AG09319 (cell line): ENCODE results near the gene REXO4.

Experiments used
- DNase-seq: peaks from one replicate; pipeline ENCODE4 v3.0.0-alpha.2; 2010; ENCODE audit warnings: low read depth; ENCODE audit errors: extremely low read depth
- TF ChIP-seq, protein P1 (sequence below): IDR thresholded peaks from 2 replicates; pipeline ENCODE4 v1.5.1; 2011; ENCODE audit warnings: low read depth, mild to moderate bottlenecking, inconsistent platforms, low read length, moderate library complexity

Gene REXO4

DNA sequence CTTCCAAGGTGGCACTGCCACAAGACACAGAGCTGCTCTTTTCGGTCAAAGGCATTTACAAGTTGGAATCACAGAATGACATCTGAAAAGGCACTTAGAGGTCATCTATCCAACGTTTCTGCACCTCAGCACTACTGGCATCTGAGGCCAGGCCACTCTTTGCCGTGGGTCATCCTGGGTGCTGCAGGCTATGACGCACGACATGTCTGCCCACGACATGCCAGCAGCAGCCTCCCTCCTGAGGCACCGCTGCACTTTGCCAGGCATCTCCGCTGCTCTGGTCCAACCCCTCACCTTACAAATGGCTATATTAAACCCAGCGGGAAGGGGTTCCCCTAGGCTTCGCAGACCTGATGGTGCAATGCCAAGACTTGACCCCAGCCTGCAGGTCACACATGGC is 50.0 kb downstream of the REXO4 start:
- no peak for DNase-seq
- TF ChIP-seq, protein P1, sequence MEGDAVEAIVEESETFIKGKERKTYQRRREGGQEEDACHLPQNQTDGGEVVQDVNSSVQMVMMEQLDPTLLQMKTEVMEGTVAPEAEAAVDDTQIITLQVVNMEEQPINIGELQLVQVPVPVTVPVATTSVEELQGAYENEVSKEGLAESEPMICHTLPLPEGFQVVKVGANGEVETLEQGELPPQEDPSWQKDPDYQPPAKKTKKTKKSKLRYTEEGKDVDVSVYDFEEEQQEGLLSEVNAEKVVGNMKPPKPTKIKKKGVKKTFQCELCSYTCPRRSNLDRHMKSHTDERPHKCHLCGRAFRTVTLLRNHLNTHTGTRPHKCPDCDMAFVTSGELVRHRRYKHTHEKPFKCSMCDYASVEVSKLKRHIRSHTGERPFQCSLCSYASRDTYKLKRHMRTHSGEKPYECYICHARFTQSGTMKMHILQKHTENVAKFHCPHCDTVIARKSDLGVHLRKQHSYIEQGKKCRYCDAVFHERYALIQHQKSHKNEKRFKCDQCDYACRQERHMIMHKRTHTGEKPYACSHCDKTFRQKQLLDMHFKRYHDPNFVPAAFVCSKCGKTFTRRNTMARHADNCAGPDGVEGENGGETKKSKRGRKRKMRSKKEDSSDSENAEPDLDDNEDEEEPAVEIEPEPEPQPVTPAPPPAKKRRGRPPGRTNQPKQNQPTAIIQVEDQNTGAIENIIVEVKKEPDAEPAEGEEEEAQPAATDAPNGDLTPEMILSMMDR, result no peak

DNA sequence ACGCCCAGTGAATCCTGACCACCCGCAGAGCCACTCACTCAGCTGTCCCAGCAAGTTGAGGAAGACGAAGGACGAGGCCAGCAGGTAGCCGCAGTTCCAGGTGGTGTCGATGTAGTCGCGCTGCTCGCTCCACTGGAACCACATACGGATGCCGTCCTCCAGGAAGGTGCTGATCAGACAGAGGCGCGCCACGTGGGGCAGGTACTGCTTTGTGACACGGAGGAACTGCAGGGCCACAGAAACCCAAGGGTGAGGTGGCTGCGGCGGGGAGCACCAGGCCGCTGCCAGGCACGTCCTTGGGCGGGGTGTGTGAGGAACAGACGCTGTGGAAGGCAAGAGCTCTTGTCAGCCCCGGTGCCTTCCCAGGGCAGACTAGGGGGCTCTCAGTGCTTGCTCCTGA is 50.6 kb downstream of the REXO4 start:
- TF ChIP-seq, protein P1, result no peak
- no peak for DNase-seq

DNA sequence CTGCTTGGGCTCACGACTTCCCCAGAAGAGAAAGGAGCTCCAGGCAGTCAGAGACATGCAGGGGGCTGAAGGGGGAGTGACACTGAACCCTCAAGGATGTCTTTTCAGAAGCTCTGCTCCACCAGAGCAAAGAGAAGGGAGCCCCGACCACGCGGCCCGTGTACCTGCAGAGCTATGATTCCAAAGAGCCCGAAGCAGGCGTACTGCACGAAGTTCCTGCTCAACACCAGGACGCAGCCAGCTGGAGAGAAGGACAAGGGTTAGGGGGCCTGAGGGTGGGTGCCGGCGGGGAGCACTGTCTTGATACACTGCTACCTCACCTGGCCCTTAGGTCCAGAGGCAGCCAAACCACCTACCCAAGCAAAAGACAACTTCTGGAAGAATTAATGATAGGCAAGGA is 51.4 kb downstream of the REXO4 start:
- no peak for DNase-seq
- TF ChIP-seq, protein P1, result no peak

DNA sequence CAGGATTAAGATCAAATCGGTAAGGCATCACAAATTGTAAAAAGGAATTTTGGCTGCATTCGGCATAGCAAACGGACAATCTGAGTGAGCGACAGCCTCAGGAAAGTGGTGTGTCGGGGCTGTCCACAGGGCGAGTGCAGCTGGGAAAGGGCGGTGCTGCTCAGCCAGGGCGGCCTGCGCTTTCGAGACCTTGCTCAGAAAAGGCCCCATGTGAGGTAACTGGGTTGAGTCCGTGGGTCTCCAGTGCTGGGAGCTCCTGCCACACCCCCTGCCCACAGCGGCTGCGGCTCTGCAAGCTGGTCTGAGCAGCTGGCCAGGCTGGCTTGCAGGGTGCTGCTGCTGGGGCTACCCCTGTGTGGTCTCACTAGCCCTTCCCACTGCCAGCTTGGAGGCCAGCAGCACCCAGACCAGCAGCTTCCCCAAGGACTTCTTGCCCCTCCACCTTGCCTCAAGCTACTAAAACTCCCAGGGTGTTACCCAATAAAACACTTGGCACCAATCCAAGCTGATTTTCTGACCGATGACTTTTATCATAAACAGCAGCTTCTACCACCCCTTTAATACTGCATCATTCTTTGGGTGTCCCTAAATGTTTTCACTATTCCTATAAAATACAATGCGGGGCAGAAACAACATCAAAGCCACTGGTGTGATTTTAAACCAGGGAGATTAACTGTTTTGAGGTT is 55.3 kb downstream of the REXO4 start:
- DNase-seq, result no peak
- TF ChIP-seq, protein P1, result no peak

DNA sequence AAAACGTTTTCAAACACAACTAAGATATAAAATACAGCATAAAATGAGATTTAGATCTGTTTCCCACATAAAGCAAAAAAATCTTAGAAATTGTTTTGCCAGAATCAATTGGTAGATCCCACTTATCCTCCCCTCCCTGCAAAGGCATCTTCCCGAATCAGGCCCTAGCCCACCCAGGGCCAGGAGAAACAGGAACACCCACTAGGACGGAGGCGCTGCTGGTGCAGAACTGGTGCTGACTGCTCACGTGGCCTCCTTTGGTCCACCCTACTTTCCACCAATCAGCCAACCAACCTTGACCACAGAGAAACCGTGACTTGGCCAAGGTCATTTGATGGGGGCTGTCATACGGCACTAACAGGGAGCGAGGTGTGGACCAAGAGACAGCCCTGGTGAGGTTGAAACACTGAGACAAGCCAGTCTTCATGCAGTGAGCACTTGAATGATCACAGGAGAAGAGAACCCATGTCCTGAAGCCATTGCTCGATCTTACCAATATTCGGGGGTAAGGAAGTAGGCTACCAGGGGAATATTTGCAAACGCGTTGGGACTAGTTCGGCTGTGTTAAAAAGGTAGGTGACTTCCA is 56.2 kb downstream of the REXO4 start:
- TF ChIP-seq, protein P1, result no peak
- DNase-seq, result no peak

DNA sequence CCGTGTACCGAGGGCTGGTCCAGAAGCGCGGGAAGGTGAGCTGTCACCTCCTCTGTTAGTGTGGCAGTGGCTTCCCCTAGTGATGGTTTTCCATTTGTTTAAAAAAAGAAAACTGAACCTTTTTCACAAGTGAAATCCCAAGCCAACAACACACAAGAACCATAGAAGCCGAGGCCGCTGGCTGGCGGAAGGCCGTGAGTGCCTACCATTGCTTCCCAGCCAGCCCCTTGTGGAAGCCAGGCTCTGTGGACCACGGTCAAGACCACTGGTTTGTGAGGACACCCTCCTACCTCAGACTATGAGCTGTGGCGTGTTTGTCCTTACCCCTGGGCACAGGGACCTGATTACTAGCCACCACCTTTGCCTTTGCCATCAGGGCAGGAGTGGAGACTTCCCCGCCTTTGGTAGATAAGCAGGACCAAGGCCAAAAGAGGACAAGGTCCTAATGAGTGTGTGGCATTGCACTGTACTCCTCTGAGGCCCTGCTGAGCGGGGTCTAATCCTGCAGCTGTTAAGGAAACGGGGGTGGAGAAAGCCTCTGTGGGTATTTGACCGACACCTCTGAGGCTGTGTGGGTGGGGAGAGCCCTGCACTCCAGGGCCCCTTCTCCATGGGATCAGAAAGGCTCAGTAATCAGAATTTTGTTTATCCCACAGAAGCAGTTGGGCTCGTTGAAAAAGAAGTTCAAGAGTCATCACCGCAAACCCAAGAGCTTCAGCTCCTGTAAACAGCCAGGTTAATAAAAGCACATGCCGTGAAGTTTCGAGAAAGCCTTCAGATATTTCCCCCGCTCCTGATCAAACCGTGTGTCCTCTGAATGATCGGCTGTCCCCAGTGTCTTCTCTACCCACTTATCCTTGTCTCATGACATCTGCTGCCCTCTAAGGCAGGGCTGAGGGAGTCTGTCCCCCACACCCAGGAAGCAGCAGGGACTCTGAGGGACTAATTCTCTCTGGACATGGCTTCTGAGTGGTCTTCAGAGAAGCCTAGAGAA is 57.1 kb downstream of the REXO4 start:
- DNase-seq, result no peak
- TF ChIP-seq, protein P1, result no peak
